HCT116 (cell line): ENCODE data around the gene STIMATE. TPM values are rescaled to one million over a fixed set of nuclear protein-coding genes. Genes with fewer than 3 reads are reported as not detected.

ENCODE experiments used
- ATAC-seq: fragments of 200-7000 bp; cut with Tn5 transposase; 2 replicates; pipeline ENCODE4 v1.9.1; 2020; ENCODE audit warnings: mild to moderate bottlenecking, moderate library complexity
- BruUV-seq: library from RNA; stranded (reverse); fragments of 400-500 nt; replicated peaks from 2 replicates; lab custom pipeline; 2021; lab: Mats Ljungman, UMichigan
- CTCF ChIA-PET: fragments of 300-600 bp; sonication (Branson Sonifier 250); formaldehyde crosslinking; loops from one replicate; lab custom pipeline; 2021; ENCODE audit warnings: antibody characterized with exemption; lab: Charles Lee
- POLR2A ChIA-PET: fragments of 300-600, 350-600 bp; sonication (Branson Sonifier 250); formaldehyde crosslinking; loops from one replicate; lab custom pipeline; 2021; ENCODE audit warnings: antibody characterized with exemption; lab: Charles Lee
- RAD21 ChIA-PET, 2 experiments: fragments of 300-600 bp; sonication (Branson Sonifier 250); formaldehyde crosslinking; loops; one replicate each; lab custom pipeline; 2023; ENCODE audit warnings: low total read pairs in 2 of 2; ENCODE audit not compliant: uncharacterized antibody in 2 of 2, unreplicated experiment in 2 of 2, low non-redundant PET in 1 of 2; lab: Charles Lee
- DNase-seq: peaks from one replicate; pipeline ENCODE4 v3.0.0-alpha.2; 2010; ENCODE audit warnings: low read depth, low spot score
- H2AFZ ChIP-seq: fragments of 200-600 bp; shearing (Covaris generic), sonication (generic); 2 replicates; pipeline ENCODE4 v1.6.1; 2017; ENCODE audit warnings: low read depth, mixed run types, mixed read lengths, antibody characterized with exemption, low read length; ENCODE audit not compliant: poor library complexity, severe bottlenecking
- H3K27ac ChIP-seq: 2 replicates; pipeline ENCODE4 v1.5.1; 2012; ENCODE audit warnings: low read depth, low read length
- H3K27me3 ChIP-seq: fragments of 200-600 bp; sonication (generic); 2 replicates; pipeline ENCODE4 v1.6.1; 2016; ENCODE audit warnings: mixed run types, low read length, mixed read lengths; ENCODE audit not compliant: insufficient read depth
- H3K36me3 ChIP-seq, 2 experiments: fragments of 200-500 bp in 1 of 2; fragments of 200-600 bp in 1 of 2; sonication (Bioruptor generic) in 1 of 2; sonication (generic) in 1 of 2; 2 replicates each; pipeline versions ENCODE4 v1.5.1 to v1.6.1; 2014 to 2016; ENCODE audit warnings: low read length in 2 of 2, inconsistent platforms in 1 of 2, mixed read lengths in 1 of 2, mixed run types in 1 of 2; ENCODE audit not compliant: insufficient read depth in 2 of 2, control insufficient read depth in 1 of 2
- H3K4me1 ChIP-seq, 2 experiments: fragments of 200-600 bp in 1 of 2; sonication (generic) in 1 of 2; 2 replicates each; pipeline versions ENCODE4 v1.5.1 to v1.6.1; 2012 to 2017; ENCODE audit warnings: low read length in 2 of 2, inconsistent platforms in 1 of 2, mild to moderate bottlenecking in 1 of 2, mixed read lengths in 1 of 2, mixed run types in 1 of 2, moderate library complexity in 1 of 2; ENCODE audit not compliant: insufficient read depth in 2 of 2, control insufficient read depth in 1 of 2
- H3K4me2 ChIP-seq: fragments of 200-600 bp; sonication (generic); 2 replicates; pipeline ENCODE4 v1.6.1; 2017; ENCODE audit warnings: mixed run types, low read length, mixed read lengths
- H3K4me3 ChIP-seq, 2 experiments: fragments of 200-600 bp in 1 of 2; sonication (generic) in 1 of 2; replicated peaks in 1 of 2; 2 replicates each; pipeline ENCODE4 v1.5.1; 2011 to 2016; ENCODE audit warnings: low read length in 2 of 2, control low read depth in 1 of 2, low read depth in 1 of 2, mild to moderate bottlenecking in 1 of 2, mixed read lengths in 1 of 2, mixed run types in 1 of 2
- H3K79me2 ChIP-seq: fragments of 200-600 bp; sonication (generic); 2 replicates; pipeline ENCODE4 v1.6.1; 2017; ENCODE audit warnings: mild to moderate bottlenecking, mixed run types, low read length, moderate library complexity, mixed read lengths; ENCODE audit not compliant: insufficient read depth
- H3K9ac ChIP-seq: fragments of 200-600 bp; sonication (generic); 2 replicates; pipeline ENCODE4 v1.6.1; 2016; ENCODE audit warnings: low read length, mixed read lengths
- H3K9me2 ChIP-seq: fragments of 200-600 bp; sonication (generic), shearing (Covaris generic); 2 replicates; pipeline ENCODE4 v1.6.1; 2017; ENCODE audit warnings: mixed run types, mild to moderate bottlenecking, moderate library complexity; ENCODE audit not compliant: insufficient read depth
- H3K9me3 ChIP-seq, 2 experiments: fragments of 200-500 bp in 1 of 2; fragments of 200-600 bp in 1 of 2; sonication (Bioruptor generic) in 1 of 2; sonication (generic) in 1 of 2; 2 replicates each; pipeline ENCODE4 v1.6.1; 2014 to 2017; ENCODE audit warnings: low read length in 2 of 2, mixed read lengths in 2 of 2, inconsistent platforms in 1 of 2, low read depth in 1 of 2, mild to moderate bottlenecking in 1 of 2, mixed run types in 1 of 2, moderate library complexity in 1 of 2; ENCODE audit not compliant: control insufficient read depth in 1 of 2, insufficient read depth in 1 of 2
- H4K20me1 ChIP-seq: fragments of 200-600 bp; sonication (generic), shearing (Covaris generic); 2 replicates; pipeline ENCODE4 v1.6.1; 2017; ENCODE audit warnings: mixed run types, mild to moderate bottlenecking, moderate library complexity; ENCODE audit not compliant: insufficient read depth
- ELF1 ChIP-seq: IDR thresholded peaks from 2 replicates; pipeline ENCODE4 v1.6.1; 2012; ENCODE audit warnings: low read depth, borderline replicate concordance
- JUND ChIP-seq: IDR thresholded peaks from 2 replicates; pipeline ENCODE4 v1.6.1; 2012
- SP1 ChIP-seq: IDR thresholded peaks from 2 replicates; pipeline ENCODE4 v1.6.1; 2012; ENCODE audit warnings: low read depth
- TCF7L2 ChIP-seq: IDR thresholded peaks from 2 replicates; pipeline ENCODE4 v1.7.0; 2011; ENCODE audit warnings: borderline replicate concordance, inconsistent platforms; ENCODE audit not compliant: insufficient read depth, insufficient read length; ENCODE audit errors: extremely low read depth
- ZBTB33 ChIP-seq: IDR thresholded peaks from 2 replicates; pipeline ENCODE4 v1.6.1; 2011; ENCODE audit warnings: mild to moderate bottlenecking, low read length, moderate library complexity; ENCODE audit not compliant: insufficient replicate concordance; ENCODE audit errors: extremely low read depth
- intact Hi-C: fragments of 100-400 bp; cut with micrococcal nuclease; formaldehyde crosslinking; loops from 2 replicates; pipeline ENCODE4 v1.10.0; 2022
- total RNA-seq: library from RNA; stranded (reverse); gene quantifications from one replicate; pipeline ENCODE4 v1.2.1, GENCODE V29; 2021; ENCODE audit not compliant: unreplicated experiment

Gene STIMATE
- total RNA-seq, 1 experiment from 2014 or later: 20.2 TPM

DNA sequence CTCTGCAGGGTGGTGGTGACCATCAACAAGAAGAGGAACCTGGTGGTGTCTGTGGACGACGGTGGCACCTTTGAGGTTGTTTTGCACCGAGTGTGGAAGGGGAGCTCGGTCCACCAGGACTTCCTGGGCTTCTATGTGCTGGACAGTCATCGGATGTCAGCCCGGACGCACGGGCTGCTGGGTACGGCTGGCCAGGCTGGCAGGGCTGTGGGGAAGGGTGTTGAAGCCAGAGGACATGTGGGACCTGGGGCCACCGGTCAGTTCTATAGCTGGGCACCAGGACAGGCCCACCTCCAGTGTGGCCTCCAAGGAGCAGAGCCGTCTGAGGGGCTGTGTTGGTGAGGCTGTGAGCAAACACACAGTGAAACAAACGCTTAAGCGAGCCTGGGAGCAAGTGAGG lies 106.6 kb downstream of the STIMATE start:
- intact Hi-C loops: no loop called here
- Histone ChIP-seq H3K9me3 (no peaks in the 10 kb centered on the region), H3K4me2 (no peak overlapping the region), H4K20me1 (no peaks in the 10 kb centered on the region), H3K9ac (no peak overlapping the region), H3K9me2 (no peaks in the 10 kb centered on the region), H3K4me1 (no peaks in the 10 kb centered on the region), H2AFZ (no peak overlapping the region), H3K36me3 (no peaks in the 10 kb centered on the region), H3K27me3 (no peaks in the 10 kb centered on the region), H3K27ac (no peak overlapping the region), H3K4me3 (no peak overlapping the region), H3K79me2 (no peaks in the 10 kb centered on the region)
- ChIA-PET CTCF (interaction anchor here (1.7 kb wide), 1 partner anchor 8 kb away, joined by 4 read pairs; no protein-coding TSS in a partner anchor), POLR2A (no interaction called here), RAD21 (no interaction called here)
- no TSS peak for BruUV-seq
- no peak for DNase-seq
- no peak for ATAC-seq
- no peak for TF ChIP-seq JUND
- TF ChIP-seq TCF7L2: no peak
- no peak for TF ChIP-seq ZBTB33
- no peak for TF ChIP-seq ELF1
- no peak for TF ChIP-seq SP1

DNA sequence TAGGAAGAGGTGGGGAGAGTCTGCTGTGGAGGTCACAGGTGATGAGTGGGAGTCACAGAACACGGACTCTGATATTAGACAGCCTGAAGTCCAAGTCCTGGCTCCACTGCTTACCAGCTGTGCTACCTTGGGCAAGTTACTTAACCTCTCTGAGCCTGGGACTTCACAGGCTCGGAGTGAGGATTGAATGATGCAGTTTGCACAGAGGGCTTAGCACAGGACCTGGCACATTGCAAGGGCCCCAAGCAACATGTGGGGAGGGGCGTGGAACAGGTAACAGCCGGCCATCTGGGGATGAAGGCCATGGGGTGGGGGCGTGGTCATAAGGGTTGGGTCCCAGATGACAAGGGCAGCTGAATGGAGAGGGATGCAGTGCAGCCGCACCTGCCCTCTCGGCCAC lies 107.0 kb downstream of the STIMATE start:
- Histone ChIP-seq H3K9me3 (no peaks in the 10 kb centered on the region), H3K4me2 (no peak overlapping the region), H3K4me3 (no peak overlapping the region), H3K79me2 (no peaks in the 10 kb centered on the region), H3K27ac (no peak overlapping the region), H3K9me2 (no peaks in the 10 kb centered on the region), H4K20me1 (no peaks in the 10 kb centered on the region), H2AFZ (no peak overlapping the region), H3K27me3 (no peaks in the 10 kb centered on the region), H3K36me3 (no peaks in the 10 kb centered on the region), H3K4me1 (no peaks in the 10 kb centered on the region), H3K9ac (no peak overlapping the region)
- no peak for TF ChIP-seq ZBTB33
- ATAC-seq: no peak
- no peak for DNase-seq
- ChIA-PET POLR2A (no interaction called here), RAD21 (no interaction called here), CTCF (interaction anchor here (1.7 kb wide), 1 partner anchor 9 kb away, joined by 4 read pairs; no protein-coding TSS in a partner anchor)
- BruUV-seq: no TSS peak
- intact Hi-C loops: no loop called here
